Measurements from ENCODE around the gene KAZN.

The KAZN gene

DNA sequence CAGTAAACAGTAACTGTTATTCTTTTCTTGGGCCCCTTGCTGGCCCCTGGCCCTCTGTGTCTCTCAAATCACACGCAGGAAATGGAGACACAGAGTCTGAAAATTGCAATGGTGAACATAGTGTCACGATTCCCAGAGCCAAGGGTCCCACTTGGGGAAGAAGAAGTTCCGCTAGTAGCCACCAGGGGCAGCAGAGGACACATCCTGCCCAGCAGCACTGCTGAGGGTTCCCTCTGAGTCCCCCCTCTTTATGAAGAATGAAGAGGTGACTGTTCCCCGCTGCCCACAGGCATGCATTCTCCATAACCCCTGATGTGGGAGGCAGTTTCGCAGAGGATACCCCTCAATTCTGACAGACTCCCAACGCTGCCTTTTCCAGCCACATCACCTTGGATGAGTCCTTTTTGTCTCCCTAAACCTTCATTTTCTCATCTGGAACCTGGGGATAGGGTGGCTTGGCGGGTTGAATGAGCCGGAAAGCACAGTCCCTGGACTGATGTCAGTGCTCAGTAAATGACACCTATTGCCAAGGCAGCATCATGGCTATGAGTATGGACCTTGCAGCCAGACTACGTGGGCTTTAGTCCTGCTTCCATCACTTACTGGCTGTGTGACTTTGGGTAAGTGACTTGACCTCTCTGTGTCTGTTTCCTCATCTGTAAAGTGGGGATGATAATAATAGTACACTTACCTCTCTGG, 317.0 kb downstream of the KAZN start:
- DNase-seq (ENCODE audit: low read depth), result peak; percentile 17

DNA sequence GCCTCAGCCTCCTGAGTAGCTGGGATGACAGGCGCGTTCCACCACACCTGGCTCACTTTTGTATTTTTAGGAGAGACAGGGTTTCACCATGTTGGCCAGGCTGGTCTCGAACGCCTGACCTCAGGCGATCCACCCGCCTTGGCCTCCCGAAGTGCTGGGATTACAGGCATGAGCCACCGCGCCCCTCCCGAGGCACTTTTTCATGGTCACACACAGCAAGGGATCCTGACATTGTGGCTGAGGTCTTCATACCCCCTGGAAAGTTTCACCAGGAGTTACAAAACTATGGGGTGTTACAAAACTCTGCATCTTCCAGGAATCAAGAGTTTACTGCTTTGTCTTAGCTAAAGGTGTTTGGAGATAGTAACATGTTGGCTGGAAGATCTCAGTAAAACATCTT, 320.8 kb downstream of the KAZN start:
- no peak for DNase-seq (ENCODE audit: low read depth)

DNA sequence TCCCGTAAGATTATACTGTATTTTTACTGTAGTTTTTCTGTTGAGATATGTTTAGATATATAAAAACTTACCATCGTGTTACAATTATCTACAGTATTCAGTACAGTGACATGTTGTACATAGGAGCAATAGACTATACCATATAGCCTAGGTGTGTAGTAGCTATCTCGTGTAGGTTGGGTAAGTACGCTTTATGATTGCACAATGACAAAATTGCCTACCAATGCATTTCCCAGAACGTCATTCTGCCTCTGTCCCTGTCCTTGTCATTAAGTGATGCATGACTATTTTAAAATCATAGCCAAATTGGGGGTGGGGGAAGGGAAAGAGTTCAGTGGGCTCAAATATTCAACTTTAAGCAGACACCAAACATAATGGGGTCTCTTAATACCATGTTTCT, 321.3 kb downstream of the KAZN start:
- no peak for DNase-seq (ENCODE audit: low read depth)

GRCh38 chr1:14921057-14921456, 322.6 kb downstream of the KAZN start:
- no peak for DNase-seq (ENCODE audit: low read depth)

DNA sequence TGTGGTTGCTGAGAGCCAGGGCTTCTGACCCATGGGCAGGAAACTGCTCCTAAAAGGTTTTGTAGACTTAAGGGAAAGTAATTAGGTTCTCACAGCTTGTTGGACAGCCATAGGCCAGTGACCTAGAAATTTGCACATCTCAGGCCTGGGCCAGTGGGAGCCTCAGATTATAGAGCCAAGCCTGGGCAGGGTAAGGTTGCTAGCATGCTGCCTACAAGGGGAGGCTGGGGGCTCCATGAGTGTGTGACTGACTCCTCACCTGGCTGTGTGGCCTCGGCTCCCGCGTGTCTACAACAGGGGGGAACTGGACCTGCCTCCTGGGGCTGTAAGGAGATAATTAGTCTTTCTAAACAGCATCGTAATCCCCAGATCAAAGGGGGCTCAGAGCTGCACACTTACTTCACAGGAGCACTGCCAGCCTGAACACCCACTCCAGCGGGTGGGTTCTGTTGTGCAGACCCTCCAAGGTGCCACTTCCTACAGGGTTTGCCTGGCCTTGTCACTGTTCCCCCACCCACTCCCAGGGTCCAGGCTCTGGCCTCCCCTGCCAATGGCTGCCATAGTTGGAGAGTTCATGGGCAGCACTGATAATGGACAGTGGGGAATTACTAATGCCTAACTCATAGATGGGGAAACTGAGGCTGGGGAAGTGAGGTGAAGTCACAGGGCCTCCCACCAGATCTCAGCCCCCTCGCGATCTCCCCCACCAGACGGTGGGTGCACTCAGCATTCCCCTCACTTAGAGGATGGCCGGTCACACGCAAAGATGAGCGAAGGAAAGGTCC, 324.6 kb downstream of the KAZN start:
- DNase-seq (ENCODE audit: low read depth), result no peak

DNA sequence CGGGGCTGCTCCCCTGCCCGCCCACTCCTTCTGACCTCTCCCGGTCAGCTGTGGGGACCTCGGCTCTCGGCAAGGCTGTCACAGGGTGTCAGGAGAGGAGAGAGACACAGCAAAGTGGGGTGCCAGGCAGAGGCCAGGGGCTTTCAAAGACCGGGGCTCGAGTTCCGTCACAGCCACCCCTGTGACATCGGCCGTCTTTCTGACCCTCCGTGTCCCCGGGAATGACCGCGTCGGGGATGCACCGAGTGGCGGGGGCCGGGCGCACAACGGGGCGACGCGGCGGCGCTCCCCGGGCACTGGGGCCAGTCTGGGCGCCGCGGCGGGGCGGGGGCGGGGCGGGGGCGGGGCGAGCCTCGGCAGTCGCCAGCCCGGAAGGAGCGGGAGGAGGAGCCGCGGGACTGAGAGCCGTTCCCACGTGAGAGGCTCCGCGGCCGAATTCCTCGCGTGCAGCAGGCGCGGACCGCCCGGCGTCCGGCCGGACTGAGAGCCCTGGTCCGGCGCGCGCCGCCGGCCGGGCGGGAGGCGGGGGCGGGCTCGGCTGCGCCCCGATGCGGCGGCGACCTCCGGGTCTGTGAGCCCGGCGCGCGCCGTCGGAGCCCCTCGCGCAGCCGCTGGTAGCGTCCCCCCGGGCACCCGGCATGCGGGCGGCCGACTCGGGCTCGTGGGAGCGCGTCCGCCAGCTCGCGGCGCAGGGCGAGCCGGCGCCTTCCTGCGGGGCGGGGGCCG, 325.4 kb downstream of the KAZN start:
- DNase-seq (ENCODE audit: low read depth), result no peak

GRCh38 chr1:14924455-14925331, 326.2 kb downstream of the KAZN start:
- DNase-seq (ENCODE audit: low read depth), result no peak

GRCh38 chr1:14925336-14926136, 327.1 kb downstream of the KAZN start:
- DNase-seq (ENCODE audit: low read depth), result no peak

DNA sequence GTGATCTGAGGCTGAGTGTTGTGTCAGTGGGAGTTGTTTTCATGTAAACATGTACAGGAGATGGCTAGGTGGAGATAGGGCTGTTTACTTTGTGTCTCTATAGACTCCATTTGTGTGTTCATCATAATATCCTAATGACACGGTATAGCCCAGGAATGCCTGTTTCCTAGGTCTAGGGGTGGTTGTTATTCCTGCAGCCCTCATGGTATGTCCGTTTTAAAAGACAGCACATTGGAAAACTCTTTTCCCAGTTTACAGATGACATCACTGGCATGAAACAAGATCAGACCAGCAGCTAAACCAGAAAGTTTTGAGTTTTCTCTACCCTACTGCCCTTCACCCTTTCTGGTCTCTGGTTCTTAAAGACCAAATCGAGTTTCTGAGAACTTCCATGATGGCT, 327.7 kb downstream of the KAZN start:
- DNase-seq (ENCODE audit: low read depth), result no peak

GRCh38 chr1:14926818-14927575, 328.5 kb downstream of the KAZN start:
- DNase-seq (ENCODE audit: low read depth), result no peak

- DNase-seq (ENCODE audit: low read depth), result no peak
These were observed 329.9 kb downstream of the KAZN start for GRCh38 chr1:14928412-14928811.

GRCh38 chr1:14928886-14929546, 330.5 kb downstream of the KAZN start:
- no peak for DNase-seq (ENCODE audit: low read depth)

DNA sequence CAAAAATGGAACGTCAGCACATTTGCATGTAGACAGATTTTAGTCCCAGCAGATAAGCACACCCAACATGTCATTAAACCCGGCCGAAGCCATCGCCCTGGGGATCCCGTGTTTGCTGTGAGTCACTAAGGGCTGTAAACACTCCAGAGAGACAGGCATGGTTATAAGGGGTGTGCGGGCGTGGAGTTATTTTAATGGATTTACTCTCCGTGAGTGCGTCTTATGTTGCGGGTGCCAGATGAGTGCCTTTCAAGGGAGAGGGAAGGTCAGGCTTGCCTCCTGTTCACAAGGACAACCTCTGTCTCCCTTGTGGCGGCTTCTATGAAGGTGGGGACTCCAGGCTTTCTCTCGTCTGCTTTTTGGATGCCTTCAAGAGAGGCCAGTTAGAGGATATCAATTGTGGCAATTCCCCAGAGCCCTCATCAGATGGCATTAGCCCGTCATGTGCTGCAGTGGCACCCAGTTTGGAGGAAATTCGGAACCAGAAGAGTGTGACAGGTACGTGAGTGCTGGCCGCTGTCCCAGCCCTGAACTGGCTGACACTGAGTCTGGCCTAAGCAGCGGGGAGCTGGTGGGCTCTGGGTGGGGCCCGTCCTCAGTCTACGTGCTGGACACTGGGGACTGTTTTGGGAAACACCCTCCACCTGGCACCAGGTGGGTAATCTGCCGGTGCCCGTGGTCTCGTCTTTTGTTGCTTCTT, 331.2 kb downstream of the KAZN start:
- DNase-seq (ENCODE audit: low read depth), result no peak

- no peak for DNase-seq (ENCODE audit: low read depth)
These were observed 331.9 kb downstream of the KAZN start for GRCh38 chr1:14930247-14930965.

DNA sequence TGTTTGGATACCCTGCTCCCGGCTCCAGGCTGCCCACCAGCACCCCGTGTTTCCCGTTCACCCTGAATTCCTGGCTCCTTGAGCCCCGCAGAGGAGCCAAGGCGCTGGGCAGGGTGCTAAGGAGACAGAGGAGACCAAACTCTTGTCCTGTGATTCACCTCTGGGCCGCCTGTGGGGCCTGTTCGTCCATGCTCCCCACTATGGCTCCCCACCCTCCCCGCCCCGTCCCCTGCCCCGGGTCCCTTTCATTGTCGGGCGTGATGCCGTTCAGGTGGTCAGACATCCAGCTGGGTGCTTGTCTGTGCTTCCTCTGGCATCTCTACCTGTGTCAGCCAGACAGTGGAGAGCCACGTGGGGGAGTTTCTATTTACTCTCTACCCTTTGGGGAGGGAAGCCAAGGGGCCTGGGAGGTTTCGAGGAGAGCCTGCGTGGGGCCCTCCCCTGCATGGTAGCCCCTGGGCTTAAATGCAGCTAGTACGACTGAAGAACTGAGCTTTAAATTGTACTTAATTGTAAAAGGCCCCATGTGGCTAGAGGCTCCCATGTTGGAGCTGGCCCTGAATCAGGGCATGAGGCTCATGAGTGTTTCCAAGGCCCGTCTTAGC, 333.7 kb downstream of the KAZN start:
- DNase-seq (ENCODE audit: low read depth), result no peak

DNA sequence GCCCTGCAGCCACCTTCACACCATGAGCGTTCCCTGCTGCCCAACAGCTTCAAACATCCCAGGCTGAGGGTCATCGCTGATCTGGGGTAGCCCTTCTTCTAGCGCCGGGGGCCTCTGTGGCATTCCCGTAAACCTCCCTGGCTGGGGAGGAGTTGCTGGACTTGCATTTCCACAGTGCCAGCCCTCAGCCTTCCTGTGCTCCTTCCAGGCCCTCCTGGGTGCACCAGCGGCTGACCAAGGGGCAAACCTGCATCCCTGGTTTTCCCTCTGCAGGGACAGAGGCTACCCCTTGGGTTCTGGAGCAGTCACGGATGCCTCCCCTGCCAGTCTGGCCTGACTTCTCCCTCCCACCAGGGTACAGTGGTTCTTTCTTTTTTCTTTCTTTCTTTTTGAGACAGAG, 336.4 kb downstream of the KAZN start:
- DNase-seq (ENCODE audit: low read depth), result no peak

- no peak for DNase-seq (ENCODE audit: low read depth)
These were observed 338.3 kb downstream of the KAZN start for GRCh38 chr1:14936815-14937214.

GRCh38 chr1:14937288-14937949, 338.9 kb downstream of the KAZN start:
- DNase-seq (ENCODE audit: low read depth), result no peak

Data from stimulated activated CD8-positive, alpha-beta memory T cell treated with anti-CD3 and anti-CD28 coated beads, Interleukin-7, amount 100 ng/mL, for 24 hours (primary cell).